Left lobe of liver (tissue), 2 donors: ENCODE results near the gene CACNB2. TPM values are rescaled to one million over a fixed set of nuclear protein-coding genes. Genes with fewer than 3 reads are reported as not detected.

ENCODE experiments used
- ATAC-seq: fragments of 200-7000 bp; cut with Tn5 transposase; one replicate; pipeline ENCODE4 v1.9.1; 2020; ENCODE audit warnings: mild to moderate bottlenecking, moderate library complexity
- DNase-seq: peaks from one replicate; pipeline ENCODE4 v3.0.0-alpha.2; 2020; ENCODE audit warnings: low spot score
- total RNA-seq: library from RNA; stranded (reverse); gene quantifications from one replicate; pipeline ENCODE4 v1.2.1, GENCODE V29; 2021
- donor health status: DM: no; HTN: no; CAD: no; lungs with moderate emphysema.
- donor health status: DM: no; HTN: yes; CAD: no.

CACNB2 gene
- total RNA-seq, 1 donor from 2014 or later: 1.6 TPM

DNA sequence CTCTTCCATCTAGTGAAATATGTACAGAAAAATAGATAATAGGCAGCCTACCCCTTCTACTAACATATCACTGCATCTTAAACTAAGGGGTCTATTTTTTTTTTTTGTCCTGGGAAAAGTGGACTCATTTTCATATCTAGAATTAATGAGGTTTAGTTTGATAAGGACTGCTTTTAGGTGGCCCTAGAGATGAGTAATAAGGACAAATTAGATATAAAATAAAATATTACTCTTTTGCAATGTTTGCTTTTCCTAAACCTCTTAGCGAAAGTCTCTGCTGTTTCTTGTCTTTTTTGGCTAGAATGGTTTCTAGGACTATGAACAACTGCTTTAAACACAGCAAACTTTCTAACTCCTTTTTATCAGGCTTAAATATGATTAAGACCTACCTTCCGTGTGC is 83.7 kb downstream of the CACNB2 start:
- no peak for DNase-seq

DNA sequence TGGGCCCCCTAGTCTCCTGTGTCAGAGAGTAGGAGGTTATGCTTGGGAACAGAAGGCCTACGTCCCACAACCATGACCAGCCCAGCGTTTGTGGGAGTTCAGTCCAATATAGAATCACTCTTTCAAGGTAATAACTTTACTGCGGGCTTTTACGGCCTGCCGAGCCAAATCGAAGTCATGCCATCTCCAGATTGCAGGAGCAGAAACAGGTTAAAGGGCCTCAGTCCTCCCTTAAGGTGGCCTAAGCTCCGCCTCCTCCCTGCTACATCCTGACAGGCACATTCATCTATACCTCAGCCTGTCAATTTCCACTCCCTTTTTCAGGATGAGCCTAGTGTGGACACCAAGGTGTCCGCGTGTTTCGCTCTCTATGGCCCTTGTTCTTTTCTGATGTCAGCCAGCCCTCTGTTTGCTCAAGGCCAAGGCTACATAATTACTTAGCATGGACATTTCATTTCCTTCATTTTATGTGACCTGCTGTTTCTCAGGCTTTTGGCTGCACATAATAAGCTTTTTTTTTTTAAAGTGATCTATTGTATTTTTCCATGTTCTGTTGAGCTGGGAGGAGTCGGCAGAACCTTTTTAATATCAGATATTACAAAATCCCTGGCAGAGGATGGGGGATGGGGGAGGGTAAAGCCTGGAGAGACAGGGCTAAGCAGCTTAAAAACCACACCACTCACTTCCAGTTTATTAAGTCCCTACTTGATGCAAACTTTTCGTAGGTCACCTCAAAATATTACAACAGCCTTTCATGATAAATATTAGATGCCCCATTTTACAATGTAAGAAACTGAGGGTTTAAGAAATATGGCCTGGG is 84.6 kb downstream of the CACNB2 start:
- DNase-seq: no peak
- no peak for ATAC-seq

More for the DNA sequence above, 83.7 kb downstream of the CACNB2 start:
- ATAC-seq: no peak

DNA sequence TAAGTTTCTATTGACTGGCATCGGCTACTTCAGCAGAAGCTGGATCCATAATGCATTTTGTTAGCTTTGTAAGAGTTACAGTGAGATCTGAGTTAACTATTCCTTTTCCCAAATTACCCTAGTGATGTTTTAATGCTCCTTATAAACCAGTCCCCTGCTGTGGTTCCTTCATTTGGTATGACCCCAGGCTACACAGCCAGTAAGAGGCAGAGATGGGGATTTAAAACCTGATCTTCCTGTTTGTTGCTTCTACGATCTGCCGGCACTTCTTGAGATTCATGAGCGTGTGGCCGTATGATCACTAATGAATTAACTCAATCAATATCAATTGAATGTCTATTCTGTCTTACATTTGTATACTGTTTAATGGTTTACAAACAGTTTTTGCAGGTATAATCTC is 86.1 kb downstream of the CACNB2 start:
- ATAC-seq (no peak), DNase-seq (no peak)

DNA sequence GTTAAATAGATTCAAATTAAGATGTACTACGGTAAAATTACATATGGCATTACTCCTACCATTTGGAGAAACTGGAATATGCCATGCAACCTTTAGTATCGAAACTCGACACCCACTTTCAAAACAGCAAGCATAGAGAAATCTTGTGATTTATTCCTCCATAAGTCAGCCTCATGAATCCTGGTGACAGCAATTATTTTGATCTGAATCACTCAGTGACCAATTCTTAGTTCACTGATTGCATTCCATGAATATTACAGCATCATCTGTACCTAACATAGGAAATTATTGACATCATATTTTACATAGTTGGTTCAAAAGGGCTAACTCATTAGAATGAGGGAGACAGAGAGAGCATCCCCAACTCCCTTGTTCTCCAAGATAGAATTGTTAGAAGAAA is 89.6 kb downstream of the CACNB2 start:
- DNase-seq: no peak
- no peak for ATAC-seq

DNA sequence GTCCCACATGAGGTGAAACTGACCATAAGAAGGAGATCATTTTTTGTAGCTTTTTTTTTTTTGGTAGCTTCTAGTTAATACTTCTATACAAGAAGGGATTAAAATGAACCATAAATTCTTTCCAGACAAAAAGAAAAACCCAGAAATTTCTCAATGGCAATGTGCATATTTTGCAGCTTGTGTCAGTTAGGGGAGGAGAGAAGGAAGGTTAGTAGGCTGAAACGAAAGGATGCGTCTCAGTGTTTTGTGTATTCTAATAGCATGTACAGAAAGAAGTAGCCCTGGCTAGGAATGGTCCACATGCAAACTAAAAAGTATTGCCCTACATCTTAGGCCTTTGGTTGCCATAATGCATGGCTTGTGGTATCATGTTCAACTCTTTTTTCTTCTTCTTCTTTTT is 90.6 kb downstream of the CACNB2 start:
- DNase-seq (no peak), ATAC-seq (no peak)

DNA sequence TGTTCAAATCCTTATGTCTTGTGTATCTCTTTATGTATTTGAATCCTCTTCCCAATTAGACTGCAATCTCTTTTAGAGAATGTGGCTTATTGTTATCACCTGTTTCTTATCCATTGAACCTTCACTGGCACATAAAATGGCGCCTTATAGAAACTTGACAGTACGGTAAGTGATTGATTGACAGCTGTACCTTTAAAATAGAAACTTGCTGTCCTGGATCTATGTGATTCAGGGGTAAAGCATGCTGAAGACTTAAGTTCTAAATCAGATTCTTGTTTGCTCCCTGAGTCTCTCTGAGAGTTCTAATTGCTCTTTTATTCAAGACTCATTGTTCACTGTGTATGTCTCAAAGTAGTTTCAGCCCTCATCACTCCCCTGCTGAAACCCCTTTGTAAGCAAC is 91.3 kb downstream of the CACNB2 start:
- no peak for DNase-seq
- no peak for ATAC-seq

DNA sequence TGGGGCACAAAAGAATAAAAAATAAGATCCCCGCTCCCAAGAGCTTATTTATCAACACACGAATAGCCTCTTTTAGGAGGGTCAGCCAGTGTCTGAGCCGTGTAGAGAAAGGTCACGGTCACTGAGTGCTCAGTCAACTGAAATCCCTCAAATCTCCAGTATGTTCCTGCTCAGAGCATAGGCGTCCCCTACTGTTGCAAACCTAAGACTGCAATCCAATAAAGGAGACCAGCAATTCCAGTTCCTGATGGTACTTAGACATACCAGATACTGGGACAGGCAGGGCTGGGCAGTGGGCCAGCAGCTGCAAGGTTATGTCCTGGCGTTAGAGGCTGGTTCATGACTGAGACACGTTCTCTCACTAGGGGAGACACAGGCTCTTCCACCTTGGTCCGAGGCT is 93.6 kb downstream of the CACNB2 start:
- DNase-seq (peak; percentile 57), ATAC-seq (peak; percentile 81)

DNA sequence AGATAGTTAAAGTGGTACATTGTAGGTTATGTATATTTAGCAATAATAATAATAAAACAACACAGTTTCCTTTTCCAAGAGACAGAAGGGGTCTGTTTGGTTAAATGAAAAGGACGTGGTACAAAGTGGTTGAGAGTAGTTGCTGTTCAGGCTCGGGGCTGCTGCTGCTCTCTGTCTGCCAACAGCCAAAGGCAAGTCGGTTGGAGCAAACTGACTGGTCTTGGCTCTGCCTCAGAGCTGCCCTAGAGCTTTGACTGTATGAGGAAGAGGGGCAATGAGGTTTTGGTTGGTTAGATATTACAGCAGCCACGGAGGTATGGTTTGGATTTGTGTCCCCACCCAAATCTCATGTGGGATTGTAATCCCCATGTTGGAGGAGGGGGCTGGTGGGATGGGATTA is 95.3 kb downstream of the CACNB2 start:
- DNase-seq: no peak
- ATAC-seq: no peak

DNA sequence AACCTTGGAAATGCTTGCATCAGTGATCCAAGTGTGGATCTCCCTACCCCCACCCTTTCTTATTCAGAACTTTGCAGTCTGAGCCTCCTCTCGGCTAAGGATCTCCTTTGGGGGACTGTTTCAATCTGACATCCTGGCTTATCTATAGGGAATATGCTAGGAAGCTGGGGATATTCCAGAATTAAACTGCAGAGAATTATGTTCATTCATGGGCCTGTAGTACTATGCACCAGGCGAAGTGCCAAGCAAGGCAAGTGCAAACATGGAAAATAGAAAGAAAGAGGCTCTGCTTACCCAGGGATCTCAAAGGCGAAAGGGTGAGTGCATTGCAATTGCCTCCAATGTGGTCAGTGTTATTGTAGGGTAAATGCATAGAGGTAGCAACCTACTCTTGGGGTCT is 96.5 kb downstream of the CACNB2 start:
- DNase-seq: no peak
- ATAC-seq: peak; percentile 40

DNA sequence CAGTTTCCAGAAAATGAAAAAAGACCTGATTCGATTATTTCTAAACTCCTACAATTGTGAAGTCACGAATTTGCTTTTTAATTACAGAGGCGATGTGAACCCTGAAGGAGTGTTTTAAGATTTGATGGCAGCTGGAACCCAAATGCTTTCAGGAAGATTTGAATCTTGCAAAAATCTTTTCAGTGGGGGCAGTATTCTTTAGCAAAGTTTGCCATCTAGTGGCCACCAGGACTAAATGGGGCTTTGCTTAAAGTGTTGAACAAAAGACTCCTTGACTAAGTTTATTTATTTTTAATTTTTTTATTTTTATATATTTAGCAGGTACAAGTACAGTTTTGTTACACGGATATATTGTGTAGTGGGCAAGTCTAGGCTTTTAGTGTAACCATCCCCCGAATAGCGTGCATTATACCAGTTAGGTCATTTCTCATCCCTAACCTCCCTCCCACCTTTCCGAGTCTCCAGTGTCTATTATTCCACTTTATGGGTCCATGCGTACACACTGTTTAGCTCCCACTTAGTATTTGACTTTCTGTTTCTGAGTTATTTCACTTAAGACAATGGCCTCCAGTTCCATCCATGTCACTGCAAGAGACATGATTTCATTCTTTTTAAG is 98.8 kb downstream of the CACNB2 start:
- DNase-seq: no peak

DNA sequence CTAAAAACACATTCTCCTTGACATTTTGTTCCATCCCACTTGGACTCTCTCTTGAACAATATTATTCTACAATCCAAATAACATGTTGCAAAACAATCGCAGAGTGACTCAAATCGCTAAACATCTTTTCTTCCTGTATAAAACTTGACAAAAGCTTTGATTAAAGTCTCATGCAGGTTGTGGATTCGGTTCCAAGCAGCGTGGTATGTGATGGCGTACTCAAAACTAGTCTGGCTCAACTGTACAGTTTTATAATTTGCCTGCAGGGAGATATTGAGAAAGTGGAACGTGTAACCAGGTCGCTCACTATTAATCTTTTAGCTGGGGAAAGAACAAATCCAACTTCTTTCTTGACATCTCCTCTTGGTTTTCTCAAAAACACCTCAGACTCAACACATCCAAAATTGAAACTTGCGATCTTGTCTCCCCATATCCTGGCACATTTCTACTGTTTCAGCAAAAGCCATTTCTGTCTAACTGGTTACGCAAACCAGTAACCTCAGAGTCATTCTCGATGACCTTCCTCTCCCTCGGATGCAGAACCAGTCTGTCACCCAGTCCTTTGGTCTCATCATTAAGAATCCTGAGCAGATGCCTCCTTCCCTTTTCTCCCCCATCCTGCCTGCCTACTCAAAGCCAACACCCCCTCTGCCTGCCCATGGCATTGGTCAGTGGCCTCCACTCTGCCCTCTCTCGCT is 100.1 kb downstream of the CACNB2 start:
- ATAC-seq: peak; percentile 50
- DNase-seq: no peak

More for the DNA sequence above, 98.8 kb downstream of the CACNB2 start:
- peak; percentile 74 for ATAC-seq

DNA sequence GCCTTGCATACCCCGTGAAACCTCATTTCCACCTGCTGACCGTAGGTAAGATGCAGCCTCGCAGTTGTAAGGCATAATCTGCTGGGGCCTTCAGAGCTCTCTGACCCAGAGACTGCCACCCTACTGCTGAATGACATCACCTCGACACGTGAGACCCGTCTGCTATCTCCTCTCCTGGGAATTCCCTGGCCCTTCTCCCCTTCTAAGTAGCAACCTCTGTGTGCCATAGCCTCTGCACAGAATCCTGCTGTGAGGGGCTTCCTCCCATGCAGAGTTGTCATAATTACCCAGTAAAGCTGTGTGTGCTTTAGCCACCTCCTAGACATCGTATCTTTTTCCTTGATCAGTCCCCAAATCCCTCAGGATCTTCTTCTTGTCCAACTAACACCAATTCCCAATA is 106.7 kb downstream of the CACNB2 start:
- ATAC-seq (no peak), DNase-seq (no peak)

DNA sequence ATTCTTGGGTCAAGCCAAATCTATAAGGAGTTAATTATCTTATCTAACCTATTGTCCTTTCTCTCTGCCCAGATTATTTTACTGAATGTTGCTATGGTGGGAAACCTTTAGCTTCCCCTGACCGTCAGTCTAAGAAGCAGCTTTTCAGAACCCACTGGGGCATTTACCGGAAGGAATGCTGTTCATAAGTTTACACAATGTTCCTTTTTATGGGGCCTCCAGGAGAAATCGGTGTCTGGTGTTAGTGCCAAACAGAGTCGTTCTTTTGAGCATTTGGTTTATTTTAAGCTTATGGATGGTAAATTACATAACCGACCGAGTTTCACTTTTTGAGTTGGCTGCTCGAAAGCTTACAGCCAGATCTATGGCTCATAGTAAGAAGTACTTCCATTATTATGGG is 111.9 kb downstream of the CACNB2 start:
- no peak for DNase-seq
- no peak for ATAC-seq

DNA sequence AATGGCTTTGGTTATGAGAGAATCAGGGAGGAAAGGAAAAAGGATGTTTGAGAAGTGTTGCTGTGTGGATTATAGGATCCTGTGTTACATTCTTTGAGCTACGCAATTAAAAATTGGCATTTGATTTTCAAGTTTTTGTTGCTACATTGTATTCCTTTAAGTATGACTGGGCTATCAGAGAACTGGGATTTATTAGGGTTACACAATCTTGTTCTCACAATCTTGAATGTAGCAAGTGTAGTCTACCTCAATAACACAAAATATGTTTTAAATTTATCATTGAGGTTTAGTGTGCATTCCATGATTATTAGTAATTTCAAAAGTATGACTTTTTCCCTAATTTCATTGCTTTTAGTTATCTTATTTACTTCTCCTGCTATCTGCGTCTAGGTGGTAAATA is 113.9 kb downstream of the CACNB2 start:
- ATAC-seq (no peak), DNase-seq (no peak)

DNA sequence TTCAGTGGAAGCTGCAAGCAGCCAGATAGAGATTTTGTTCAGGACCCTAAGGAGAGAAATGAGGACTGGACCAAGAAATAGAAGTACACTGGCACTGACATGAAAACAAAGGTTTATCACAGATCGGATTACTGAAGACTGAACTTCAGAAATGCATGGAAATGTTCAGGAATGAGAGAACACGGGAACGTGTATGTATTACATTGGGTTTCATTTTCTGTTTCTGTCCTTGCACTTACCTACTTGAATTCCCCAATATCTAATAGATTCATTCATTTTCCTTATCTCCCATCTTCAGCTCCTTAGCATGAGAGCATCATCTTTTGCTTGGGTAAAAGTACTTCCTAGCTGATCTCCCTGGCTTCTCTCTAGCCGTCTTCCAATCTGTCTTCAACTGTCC is 114.5 kb downstream of the CACNB2 start:
- ATAC-seq: peak; percentile 72
- no peak for DNase-seq

DNA sequence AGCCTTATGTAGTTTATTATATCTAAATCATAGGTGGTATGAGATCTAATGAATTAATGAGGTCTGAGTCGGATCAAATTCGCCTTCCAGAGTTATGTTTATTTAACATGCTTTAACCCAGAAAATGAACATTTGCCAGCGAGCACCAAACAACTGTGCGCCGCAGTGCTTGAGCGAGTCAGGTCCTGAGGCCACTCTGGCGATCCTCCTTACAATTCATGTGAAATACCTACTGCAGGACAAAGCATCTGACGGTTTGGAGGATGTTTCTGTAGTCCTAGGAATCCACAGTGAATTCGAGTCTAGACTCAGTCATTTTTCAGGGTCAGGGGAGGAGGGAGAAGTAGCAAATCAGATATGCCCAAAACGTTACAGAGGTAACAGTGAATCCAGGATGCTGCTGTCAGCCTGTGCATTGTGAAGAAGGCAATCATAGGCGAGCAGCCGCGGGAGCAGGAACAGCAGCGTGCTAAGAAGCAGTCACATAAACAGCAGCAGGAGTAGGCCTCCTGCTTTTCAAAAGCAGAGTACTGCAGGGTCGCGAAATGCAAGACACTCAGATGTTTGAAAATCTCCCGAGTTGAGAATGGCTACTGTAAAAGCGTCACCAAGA is 120.2 kb downstream of the CACNB2 start:
- DNase-seq (no peak), ATAC-seq (peak; percentile 47)

DNA sequence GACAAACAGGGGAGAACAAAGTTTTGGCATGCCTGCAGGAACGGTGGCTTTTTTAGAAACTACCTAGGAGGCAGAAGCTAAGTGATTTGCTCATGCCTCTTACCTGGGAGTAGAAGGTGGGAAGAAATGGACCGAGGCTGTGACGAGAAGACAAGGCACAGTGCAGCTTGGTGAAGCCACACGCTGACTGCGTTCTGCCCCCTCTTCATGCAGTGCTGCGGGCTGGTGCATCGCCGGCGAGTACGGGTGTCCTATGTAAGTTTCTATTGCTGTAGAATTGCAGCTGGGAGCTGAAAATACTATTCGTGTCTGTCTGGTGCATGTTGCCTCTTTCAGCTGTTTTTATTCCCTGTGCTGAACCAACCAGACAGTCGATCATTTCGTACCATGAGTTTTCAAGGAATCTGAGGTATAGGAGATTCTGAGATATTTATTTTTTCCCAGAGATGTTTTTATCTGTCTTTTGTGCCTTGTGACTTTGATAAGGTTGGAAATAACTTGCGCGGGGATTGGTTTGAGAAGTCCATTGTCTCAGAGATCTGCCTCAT is 120.9 kb downstream of the CACNB2 start:
- no peak for DNase-seq
- ATAC-seq: peak; percentile 62

DNA sequence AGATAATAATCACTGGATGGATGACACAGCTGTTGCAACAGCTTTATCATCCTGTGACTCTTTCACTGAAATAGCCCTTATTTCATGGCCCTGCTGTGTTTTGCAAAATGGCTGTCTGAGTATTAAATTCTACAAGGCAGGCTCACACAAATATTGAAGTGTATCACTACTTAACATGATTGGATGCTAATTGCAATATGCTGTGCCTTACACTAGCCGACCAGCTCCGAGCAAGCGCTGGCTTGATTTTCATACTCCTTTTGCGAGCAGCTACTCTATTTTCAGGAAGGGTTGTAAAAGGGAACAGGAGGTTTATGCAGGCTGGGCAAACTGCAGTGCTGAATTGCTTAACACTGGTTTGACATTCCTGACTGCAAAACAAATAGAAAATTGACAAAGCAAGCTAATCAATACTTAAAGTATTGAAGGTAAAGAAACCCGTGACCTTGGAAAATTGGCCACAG is 121.6 kb downstream of the CACNB2 start:
- peak; percentile 47 for DNase-seq
- ATAC-seq: peak; percentile 82

DNA sequence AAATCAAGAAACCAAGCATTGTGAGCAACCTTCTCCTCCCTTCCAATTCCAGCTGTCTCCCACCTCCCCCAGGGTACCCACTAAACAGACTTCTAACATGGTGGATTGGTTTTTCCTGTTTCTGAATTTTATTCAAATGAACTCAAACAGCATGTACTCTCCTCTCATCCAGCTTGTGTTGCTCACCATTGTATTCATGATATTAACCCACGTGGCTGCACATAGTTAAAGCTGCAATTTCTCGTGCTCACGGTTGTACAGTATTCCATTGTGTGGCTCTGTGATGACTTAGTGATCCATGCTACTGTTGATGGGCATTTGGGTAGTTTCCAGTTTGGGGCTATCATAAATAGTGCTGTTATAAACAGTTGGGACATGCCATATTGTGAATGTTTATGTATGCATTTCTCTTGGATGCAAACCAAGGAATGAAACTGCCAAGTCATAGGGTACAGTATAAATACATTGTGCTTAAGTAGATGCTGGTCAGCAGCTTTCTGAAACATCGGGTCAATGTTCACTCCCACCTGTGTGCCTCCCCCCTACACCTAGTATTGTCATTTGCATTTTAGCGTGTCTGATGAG is 124.3 kb downstream of the CACNB2 start:
- ATAC-seq (no peak), DNase-seq (no peak)

DNA sequence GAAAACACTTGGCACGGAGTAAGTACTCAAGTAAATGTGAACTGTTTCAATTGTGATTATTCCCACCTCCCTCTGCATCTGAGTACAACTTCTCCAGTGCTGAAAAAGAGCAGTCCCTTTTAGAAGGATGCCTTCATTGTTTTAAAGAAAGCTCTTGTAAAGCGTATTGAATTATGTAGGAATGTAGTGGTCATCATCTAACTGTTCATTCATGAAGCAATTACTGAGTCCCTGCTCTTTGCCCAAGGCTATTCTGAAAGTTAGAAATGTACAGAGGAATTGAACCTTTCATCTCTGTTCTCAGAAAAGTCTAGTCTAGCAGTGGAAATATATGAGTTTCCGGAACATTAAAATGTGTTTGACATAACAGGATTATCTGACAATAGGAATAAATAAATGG is 127.8 kb downstream of the CACNB2 start:
- DNase-seq: no peak
- no peak for ATAC-seq

DNA sequence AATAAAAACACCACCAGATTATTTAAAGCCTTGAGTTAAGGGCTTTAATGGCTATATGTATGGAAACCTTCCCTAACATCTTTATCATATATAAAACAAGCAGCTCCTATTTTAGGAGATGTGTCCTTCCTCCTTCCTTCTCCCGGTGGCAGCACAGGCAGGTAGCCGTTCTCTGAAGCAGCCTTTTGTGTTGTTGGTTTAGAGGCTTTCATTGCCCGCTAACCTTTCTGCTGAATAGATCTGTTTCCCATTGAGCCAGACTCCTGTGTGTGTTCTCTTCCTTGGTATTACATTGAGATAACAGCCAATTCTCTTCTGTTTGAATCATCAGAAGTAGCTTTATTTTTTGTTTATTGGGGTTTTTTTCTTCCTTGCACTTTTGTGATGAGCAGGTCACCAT is 131.3 kb downstream of the CACNB2 start:
- no peak for DNase-seq
- no peak for ATAC-seq
